LNCaP clone FGC (cell line): ENCODE results near the gene WWC2.

Experiments used
- DNase-seq: peaks from one replicate; pipeline ENCODE4 v3.0.0-alpha.2; 2011; ENCODE audit warnings: low read depth
- H3K4me3 ChIP-seq: 2 replicates; pipeline ENCODE4 v1.5.1; 2011; ENCODE audit warnings: mild to moderate bottlenecking, low read depth, low read length, control low read depth
- CTCF ChIP-seq: IDR thresholded peaks from 2 replicates; pipeline ENCODE4 v1.5.1; 2012; ENCODE audit warnings: mild to moderate bottlenecking; ENCODE audit not compliant: control insufficient read depth, insufficient read depth; ENCODE audit errors: extremely low read depth

Gene WWC2

DNA sequence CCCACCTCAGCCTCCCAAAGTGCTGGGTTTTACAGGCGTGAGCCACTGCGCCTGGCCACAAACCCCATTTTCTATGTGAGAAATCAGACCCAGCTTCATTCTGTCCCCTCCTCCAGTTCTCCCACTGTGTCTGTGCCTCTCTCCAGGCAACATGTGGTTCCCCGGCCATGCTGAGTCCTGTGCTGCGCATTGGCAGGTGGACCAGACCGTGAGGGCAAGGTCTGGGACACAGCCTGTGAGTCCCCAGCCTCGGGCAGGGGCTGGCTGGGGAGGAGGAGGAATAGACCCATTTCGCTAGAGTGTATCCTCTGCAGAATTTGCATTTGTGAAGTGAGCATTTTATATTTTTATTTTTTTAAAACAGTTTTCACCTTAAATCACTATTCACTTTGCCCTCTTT, 244.7 kb downstream of the WWC2 start:
- no peak for DNase-seq
- H3K4me3 ChIP-seq, result no peak overlapping the region
- no peak for TF ChIP-seq CTCF

- H3K4me3 ChIP-seq, result no peak overlapping the region
- DNase-seq, result no peak
- TF ChIP-seq CTCF, result no peak
These were observed 245.6 kb downstream of the WWC2 start for GRCh38 chr4:183344523-183345255.

DNA sequence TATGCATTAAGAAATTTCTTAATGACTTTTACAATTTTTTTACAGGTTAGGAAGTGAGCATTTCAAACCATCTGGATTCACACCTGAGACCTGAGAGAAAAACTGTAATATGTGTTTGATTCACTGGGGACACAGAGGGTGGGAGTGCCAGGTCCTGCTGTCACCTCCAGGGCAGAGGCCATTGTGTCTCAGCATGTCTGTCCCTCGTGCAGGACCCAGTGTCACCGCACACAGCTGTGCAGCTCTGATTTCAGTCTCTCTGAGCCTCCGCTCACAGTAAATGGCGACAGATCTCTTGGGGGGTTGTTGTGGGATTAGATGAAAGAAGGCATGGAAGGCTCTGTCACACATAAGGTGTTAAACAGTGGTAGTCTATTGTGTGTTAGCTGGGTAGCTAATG, 246.2 kb downstream of the WWC2 start:
- no peak for DNase-seq
- no peak overlapping the region for H3K4me3 ChIP-seq
- no peak for TF ChIP-seq CTCF

- no peak for TF ChIP-seq CTCF
- no peak for DNase-seq
- no peak overlapping the region for H3K4me3 ChIP-seq
These were observed 248.1 kb downstream of the WWC2 start for GRCh38 chr4:183347146-183347545.

- H3K4me3 ChIP-seq, result no peak overlapping the region
- no peak for TF ChIP-seq CTCF
- no peak for DNase-seq
These were observed 248.5 kb downstream of the WWC2 start for GRCh38 chr4:183347566-183347965.

GRCh38 chr4:183348136-183348535, 249.1 kb downstream of the WWC2 start:
- TF ChIP-seq CTCF, result no peak
- H3K4me3 ChIP-seq, result no peak overlapping the region
- DNase-seq, result no peak
